Thoracic aorta (tissue), 2 donors: ENCODE results near the gene PARD3. TPM values are rescaled to one million over a fixed set of nuclear protein-coding genes. Genes with fewer than 3 reads are reported as not detected.

Experiments
- ATAC-seq: fragments of 150-250 bp; one replicate; pipeline ENCODE4 v1.8.0; 2017; ENCODE audit warnings: low read depth; ENCODE audit not compliant: insufficient number of reproducible peaks, low FRiP score
- DNase-seq: peaks from one replicate; pipeline ENCODE4 v3.0.0-alpha.2; 2020; ENCODE audit warnings: low spot score
- H3K27ac ChIP-seq, 2 donors: fragments of 200-600 bp; sonication (generic); 1 replicate in 1 of 2; 2 replicates in 1 of 2; pipeline ENCODE4 v1.5.1; 2016; ENCODE audit warnings: mild to moderate bottlenecking in 2 of 2, moderate library complexity in 2 of 2
- H3K27me3 ChIP-seq: fragments of 200-600 bp; sonication (generic); replicated peaks from 2 replicates; pipeline ENCODE4 v1.6.0; 2016; ENCODE audit warnings: mild to moderate bottlenecking; ENCODE audit not compliant: insufficient read depth
- H3K36me3 ChIP-seq: fragments of 200-600 bp; sonication (generic); one replicate; pipeline ENCODE4 v1.5.1; 2016
- H3K4me1 ChIP-seq, 2 donors: fragments of 200-600 bp; sonication (generic); 1 replicate in 1 of 2; 2 replicates in 1 of 2; pipeline versions ENCODE4 v1.5.1 to v1.6.0; 2016; ENCODE audit warnings: low read depth in 2 of 2, mild to moderate bottlenecking in 1 of 2; ENCODE audit not compliant: control insufficient read depth in 1 of 2
- H3K4me3 ChIP-seq: fragments of 200-600 bp; sonication (generic); 2 replicates; pipeline ENCODE4 v1.5.1; 2016; ENCODE audit warnings: mild to moderate bottlenecking
- H3K9me3 ChIP-seq: fragments of 200-600 bp; sonication (generic); 2 replicates; pipeline ENCODE4 v1.5.1; 2016
- CTCF ChIP-seq: fragments of 200-600 bp; sonication (generic); IDR thresholded peaks from one replicate; pipeline ENCODE4 v1.5.1; 2019; ENCODE audit warnings: antibody characterized with exemption
- total RNA-seq, 2 donors: library from RNA; depleted of rRNA; stranded (reverse); fragments of >200 nt; gene quantifications; one replicate each; pipeline versions ENCODE4 v1.1.0 to v1.2.3, GENCODE V29; 2016

The PARD3 gene
- total RNA-seq, 2 donors from 2014 or later, result 16.7 to 34.5 TPM

- H3K4me3 ChIP-seq, result no peak overlapping the region
- DNase-seq (no peak), ATAC-seq (no peak)
- H3K27me3 ChIP-seq, result no peaks in the 10 kb centered on the region
- H3K36me3 ChIP-seq, result no peaks in the 10 kb centered on the region
- H3K27ac ChIP-seq, result peak overlapping the region; percentile 8 to 18
- no peak for TF ChIP-seq CTCF
- H3K4me1 ChIP-seq, result peaks cover 20 to 30% of the 10 kb centered on the region in 2 donors
- no peaks in the 10 kb centered on the region for H3K9me3 ChIP-seq
These were observed 33.4 kb downstream of the PARD3 start for GRCh38 chr10:34781711-34782110.

GRCh38 chr10:34780818-34781380 lies 34.2 kb downstream of the PARD3 start:
- peak overlapping the region; percentile 46 for H3K4me3 ChIP-seq
- DNase-seq (no peak), ATAC-seq (no peak)
- no peaks in the 10 kb centered on the region for H3K36me3 ChIP-seq
- H3K9me3 ChIP-seq, result no peaks in the 10 kb centered on the region
- no peak for TF ChIP-seq CTCF
- peaks cover 24 to 35% of the 10 kb centered on the region in 2 donors for H3K4me1 ChIP-seq
- peak overlapping the region; percentile 8 to 18 for H3K27ac ChIP-seq
- no peaks in the 10 kb centered on the region for H3K27me3 ChIP-seq

GRCh38 chr10:34778237-34778636 lies 36.9 kb downstream of the PARD3 start:
- ATAC-seq (no peak), DNase-seq (no peak)
- peaks cover 24 to 35% of the 10 kb centered on the region in 2 donors for H3K4me1 ChIP-seq
- H3K27ac ChIP-seq, result no peak overlapping the region
- H3K27me3 ChIP-seq, result no peaks in the 10 kb centered on the region
- no peak overlapping the region for H3K4me3 ChIP-seq
- no peaks in the 10 kb centered on the region for H3K9me3 ChIP-seq
- no peaks in the 10 kb centered on the region for H3K36me3 ChIP-seq
- TF ChIP-seq CTCF, result no peak

GRCh38 chr10:34776090-34776690 lies 38.9 kb downstream of the PARD3 start:
- Histone ChIP-seq H3K36me3 (no peaks in the 10 kb centered on the region), H3K9me3 (no peaks in the 10 kb centered on the region), H3K27ac (no peak overlapping the region), H3K4me1 (peaks cover 13 to 19% of the 10 kb centered on the region in 2 donors), H3K4me3 (no peak overlapping the region), H3K27me3 (no peaks in the 10 kb centered on the region)
- ATAC-seq (no peak), DNase-seq (no peak)
- no peak for TF ChIP-seq CTCF

GRCh38 chr10:34775044-34775637 lies 40.0 kb downstream of the PARD3 start:
- Histone ChIP-seq H3K9me3 (no peaks in the 10 kb centered on the region), H3K4me1 (peaks cover 5 to 9% of the 10 kb centered on the region in 2 donors), H3K4me3 (no peak overlapping the region), H3K27me3 (no peaks in the 10 kb centered on the region), H3K27ac (no peak overlapping the region), H3K36me3 (no peaks in the 10 kb centered on the region)
- TF ChIP-seq CTCF, result no peak
- DNase-seq (no peak), ATAC-seq (no peak)
